ENCODE measurements around the gene ABTB2. TPM values are rescaled to one million over a fixed set of nuclear protein-coding genes. Genes with fewer than 3 reads are reported as not detected.

The ABTB2 gene
- polyA plus RNA-seq, 12 donors: 2.8 to 9.7 (median 5.8) TPM; not detected in 1

DNA sequence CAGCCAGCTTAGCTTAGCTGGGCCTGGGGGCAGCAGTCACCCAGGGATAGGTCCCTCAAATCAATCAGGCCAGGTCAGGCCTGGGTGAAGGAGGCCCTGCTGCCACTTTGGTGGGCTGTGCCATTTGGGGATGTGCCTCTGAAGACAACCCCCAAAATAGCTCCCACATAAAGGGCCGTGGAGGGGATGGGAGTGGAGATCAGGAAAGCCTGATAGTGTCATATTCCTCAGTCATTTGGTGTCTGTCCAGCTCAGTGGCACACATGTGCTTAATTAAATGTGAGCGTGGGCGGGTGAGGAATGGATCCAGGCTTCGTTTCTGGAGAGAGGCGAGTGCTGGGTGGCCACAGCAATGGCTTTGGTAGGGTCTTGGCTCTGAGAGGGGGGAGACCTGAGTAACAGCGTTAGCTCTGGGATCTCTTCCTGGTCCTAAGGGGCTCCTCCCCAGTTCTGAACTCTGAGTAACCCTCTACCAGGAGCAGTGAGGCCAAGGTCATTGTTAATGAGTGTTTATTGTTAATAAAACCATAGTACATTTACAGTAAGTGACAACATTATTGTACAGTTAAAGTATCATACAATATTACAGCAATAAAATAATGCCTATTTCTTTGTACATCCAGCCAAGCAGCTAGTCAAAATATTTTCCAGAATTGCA lies 207.2 kb downstream of the ABTB2 start:
- DNase-seq: no peak

DNA sequence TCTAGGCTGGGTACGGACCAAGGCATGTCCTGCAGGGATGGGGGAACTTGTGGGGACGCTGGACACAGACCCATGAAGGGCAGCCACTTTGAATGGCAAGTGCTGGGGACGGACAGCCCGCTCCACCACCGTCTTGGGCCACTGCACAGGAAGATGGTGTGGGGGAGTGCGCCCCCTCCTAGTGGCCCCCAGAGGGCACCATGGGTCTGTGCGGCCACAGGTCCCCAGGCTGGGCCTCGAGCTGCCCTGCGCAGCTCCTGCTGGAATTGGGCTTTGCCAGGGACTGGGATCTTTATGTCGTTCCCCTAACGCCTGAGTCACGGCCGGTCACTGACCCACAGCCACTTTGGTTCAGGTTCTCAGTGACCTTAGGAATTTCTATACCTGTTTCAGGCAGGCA lies 208.0 kb downstream of the ABTB2 start:
- no peak for DNase-seq

DNA sequence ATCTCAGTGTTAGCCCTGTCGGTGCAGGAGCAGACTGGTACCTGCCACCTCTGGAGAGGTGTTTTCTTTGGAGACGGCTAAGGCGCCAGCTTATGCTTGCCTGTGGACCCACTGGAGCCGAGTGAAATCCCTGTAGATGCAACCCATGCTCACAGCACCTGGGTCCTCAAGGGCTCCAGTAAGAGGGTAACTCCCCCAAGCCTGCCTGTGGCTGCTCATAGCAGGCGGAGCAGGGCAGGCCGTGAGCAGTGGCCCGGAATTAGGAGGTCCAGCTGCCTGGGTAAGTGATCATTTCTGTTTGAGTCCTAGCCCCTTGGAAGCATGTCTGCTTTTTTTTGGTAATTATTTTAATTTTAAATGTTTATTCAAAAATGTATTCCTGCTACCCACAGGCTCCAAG lies 208.5 kb downstream of the ABTB2 start:
- no peak for DNase-seq

GRCh38 chr11:34148504-34149165 lies 209.2 kb downstream of the ABTB2 start:
- no peak for DNase-seq

GRCh38 chr11:34147581-34147980 lies 210.2 kb downstream of the ABTB2 start:
- no peak for DNase-seq

- DNase-seq: no peak
Observed at GRCh38 chr11:34146866-34147265, 210.9 kb downstream of the ABTB2 start.

DNA sequence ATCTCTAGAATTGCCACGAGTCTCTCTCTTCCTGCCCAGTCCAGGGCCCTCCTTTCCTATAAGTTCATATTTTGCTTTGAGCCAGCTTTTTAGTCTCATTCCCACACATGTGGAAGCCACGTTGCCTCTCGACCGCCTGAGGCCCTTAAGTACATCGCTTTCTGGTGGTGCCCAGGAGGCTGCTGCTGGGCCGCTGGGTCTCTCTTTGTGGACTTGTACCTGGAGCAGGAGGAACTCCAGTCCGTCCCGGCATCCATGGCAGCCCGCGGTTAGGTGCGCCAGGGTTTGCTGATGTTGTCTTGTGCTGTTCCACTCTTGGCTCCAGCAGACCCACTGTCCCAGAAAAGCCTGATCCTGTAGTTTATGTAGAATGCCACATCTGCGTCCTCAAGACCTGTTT lies 211.4 kb downstream of the ABTB2 start:
- no peak for DNase-seq

- no peak for DNase-seq
Observed at GRCh38 chr11:34145847-34146381, 211.9 kb downstream of the ABTB2 start.

DNA sequence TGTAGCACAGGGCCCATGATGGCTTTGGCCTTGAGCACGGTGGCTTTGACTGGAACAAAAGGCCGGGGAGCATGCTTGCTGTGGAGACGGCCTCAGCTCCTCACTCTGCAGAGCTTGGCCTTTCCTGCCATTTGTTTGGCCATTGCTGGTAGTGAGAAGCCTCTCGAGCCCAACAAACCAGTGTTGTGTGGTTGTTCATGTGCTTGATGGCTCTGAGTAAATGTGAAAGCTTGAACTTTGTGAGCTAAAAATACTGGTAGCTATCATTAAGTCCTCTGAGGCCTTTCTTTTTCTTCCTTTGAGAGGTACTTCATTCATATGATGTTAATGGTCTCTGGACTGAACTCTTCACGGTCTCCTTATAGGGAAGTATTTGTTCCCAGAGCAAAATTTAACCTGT lies 212.7 kb downstream of the ABTB2 start:
- no peak for DNase-seq

- no peak for DNase-seq
Observed at GRCh38 chr11:34143048-34143447, 214.8 kb downstream of the ABTB2 start.

DNA sequence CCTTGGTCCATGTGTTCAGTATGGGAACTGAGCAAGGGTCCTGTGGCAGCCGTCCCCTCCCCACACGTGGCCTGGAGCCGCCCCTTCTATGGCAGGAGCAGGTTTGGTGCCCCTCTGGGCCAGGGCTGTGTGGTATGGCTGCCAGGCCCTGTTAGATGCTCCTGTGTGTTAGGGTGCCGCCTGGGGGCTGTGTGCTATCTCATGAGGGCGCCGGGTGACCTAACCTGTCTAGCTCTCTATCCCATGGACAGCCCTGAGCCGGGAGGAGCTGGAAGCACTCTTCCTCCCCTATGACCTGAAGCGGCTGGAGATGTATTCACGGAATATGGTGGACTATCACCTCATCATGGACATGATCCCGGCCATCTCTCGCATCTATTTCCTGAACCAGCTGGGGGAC lies 217.7 kb downstream of the ABTB2 start:
- DNase-seq: no peak

DNA sequence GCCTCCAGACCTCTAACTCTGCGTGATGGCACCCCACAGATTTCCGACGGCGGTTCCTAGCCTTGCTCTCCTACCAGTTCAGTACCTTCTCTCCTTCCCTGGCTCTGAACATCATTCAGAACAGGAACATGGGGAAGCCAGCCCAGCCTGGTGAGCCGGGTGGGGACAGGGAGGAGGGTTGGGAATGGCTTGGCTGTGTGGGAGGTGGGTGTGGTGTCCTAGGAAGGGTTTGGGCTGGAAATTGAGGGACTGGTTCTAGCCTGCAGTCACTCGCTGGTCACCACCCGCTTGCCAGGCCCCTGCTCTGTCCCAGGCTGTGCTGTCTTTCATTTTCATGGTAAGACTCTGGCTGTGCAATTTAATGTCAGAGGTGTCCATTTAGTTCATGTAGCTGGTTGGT lies 218.5 kb downstream of the ABTB2 start:
- DNase-seq: no peak

GRCh38 chr11:34136420-34136819 lies 221.4 kb downstream of the ABTB2 start:
- no peak for DNase-seq

- no peak for DNase-seq
Observed at GRCh38 chr11:34135439-34135838, 222.4 kb downstream of the ABTB2 start.

DNA sequence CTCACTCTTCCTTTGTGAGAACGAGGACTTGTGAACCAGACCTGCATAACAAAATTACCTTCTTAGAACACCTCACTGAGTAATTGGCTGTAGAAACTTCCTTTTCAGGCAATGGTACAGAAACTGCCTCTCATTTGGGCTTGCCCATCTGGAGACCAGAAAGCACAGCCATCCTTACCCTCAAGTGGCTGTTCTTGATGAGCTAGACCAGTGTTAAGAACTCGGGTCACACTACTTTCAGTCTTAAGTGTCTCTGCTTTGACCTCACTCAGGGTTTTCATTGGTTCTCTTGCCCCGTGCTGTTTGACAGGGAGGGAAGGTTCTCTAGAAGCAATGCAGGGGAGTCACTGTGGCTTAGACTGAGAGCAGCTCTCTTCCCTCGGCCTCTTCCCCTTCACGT lies 223.0 kb downstream of the ABTB2 start:
- DNase-seq: no peak

DNA sequence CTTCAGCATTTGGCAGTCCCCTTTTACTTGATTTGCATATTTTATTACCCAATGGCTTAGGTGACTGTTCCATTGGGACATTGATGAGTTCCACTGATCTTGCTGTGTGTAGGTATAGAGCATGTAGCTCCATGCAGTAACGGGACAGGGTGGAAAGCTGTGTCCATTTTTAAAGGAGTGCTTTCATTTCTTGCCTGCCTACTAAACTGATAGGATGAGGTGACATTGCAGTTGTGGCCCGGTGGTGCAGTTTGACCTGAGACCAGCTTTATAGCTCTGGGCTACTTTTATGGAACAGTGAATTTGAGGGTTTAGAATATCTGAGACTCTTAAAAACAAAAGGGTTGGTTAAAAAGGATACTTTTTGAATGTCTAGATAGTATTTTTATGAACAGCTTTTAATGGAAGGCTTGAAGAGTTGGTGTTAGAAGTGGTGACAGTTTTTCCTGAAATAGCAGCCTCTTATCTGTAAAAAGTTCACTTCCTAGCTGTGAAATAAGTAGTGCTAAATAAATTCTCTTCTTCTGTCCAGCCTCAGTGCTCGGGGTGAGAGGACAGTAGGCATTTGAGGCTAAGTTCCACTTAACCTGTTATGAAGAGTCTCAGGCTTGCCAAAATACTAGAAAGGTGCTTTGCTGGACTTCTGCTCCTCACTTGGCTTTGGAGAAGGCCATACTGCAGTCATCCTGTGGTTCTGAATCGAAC lies 225.4 kb downstream of the ABTB2 start:
- no peak for DNase-seq

GRCh38 chr11:34128824-34129223 lies 229.0 kb downstream of the ABTB2 start:
- no peak for DNase-seq

- no peak for DNase-seq
Observed at GRCh38 chr11:34126959-34127848, 230.6 kb downstream of the ABTB2 start.

GRCh38 chr11:34124885-34125668 lies 232.7 kb downstream of the ABTB2 start:
- no peak for DNase-seq

- no peak for DNase-seq
Observed at GRCh38 chr11:34120651-34121050, 237.2 kb downstream of the ABTB2 start.

DNA sequence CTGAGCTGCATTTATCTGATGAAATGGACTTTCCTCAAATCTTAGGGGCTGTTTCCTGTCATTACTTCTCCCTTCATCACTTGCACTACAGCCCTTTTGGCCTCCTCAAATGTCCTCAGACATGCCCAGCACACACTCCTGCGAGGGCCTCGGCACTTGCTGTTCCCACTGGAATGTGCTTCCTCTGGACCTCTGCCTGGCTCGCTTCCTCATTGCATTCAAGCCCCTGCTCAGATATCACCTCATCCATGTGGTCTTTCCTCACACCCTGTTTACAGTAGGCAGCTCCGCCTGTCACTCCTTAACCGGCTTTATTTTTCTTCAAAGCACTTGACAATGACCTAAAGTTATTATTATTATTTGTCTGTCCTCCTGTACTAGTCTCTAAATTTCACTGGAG lies 243.3 kb downstream of the ABTB2 start:
- no peak for DNase-seq
